IMR-90 (cell line): ENCODE measurements around the gene PCBD1. TPM values are rescaled to one million over a fixed set of nuclear protein-coding genes. Genes with fewer than 3 reads are reported as not detected.

Source experiments
- ATAC-seq: fragments of 200-7000 bp; cut with Tn5 transposase; 2 replicates; pipeline ENCODE4 v1.9.1; 2020; ENCODE audit warnings: low read depth, mild to moderate bottlenecking, moderate library complexity
- BruUV-seq: library from RNA; stranded (reverse); fragments of 400-500 nt; replicated peaks from 2 replicates; lab custom pipeline; 2021; lab: Mats Ljungman, UMichigan
- CTCF ChIA-PET: fragments of 300-600 bp; formaldehyde crosslinking; extraction: SDS; loops from one replicate; lab custom pipeline; 2021; ENCODE audit warnings: antibody characterized with exemption; lab: Yijun Ruan, JAX
- POLR2A ChIA-PET: fragments of 300-600 bp; sonication (Branson Sonifier 250); formaldehyde crosslinking; loops from one replicate; lab custom pipeline; 2022; ENCODE audit warnings: antibody characterized with exemption; ENCODE audit not compliant: unreplicated experiment; lab: Charles Lee
- DNase-seq: peaks from one replicate; pipeline ENCODE4 v3.0.0; 2013
- H2AFZ ChIP-seq: replicated peaks from 2 replicates; pipeline ENCODE3; 2013; ENCODE audit warnings: low read length, mild to moderate bottlenecking; ENCODE audit not compliant: poor library complexity
- H2AK5ac ChIP-seq: 2 replicates; pipeline ENCODE4 v1.6.1; 2013; ENCODE audit warnings: low read depth, low read length, inconsistent platforms
- H2AK9ac ChIP-seq: replicated peaks from 2 replicates; pipeline ENCODE3; 2013; ENCODE audit warnings: mild to moderate bottlenecking, low read depth, low read length, moderate library complexity; ENCODE audit not compliant: poor library complexity
- H2BK120ac ChIP-seq: 2 replicates; pipeline ENCODE4 v1.6.1; 2013; ENCODE audit warnings: low read depth, low read length, inconsistent platforms
- H2BK15ac ChIP-seq: 3 replicates; pipeline ENCODE4 v1.6.1; 2013; ENCODE audit warnings: low read depth, low read length, inconsistent platforms
- H2BK20ac ChIP-seq: 2 replicates; pipeline ENCODE4 v1.6.1; 2013; ENCODE audit warnings: low read depth, mild to moderate bottlenecking, inconsistent platforms, low read length, moderate library complexity
- H2BK5ac ChIP-seq: 2 replicates; pipeline ENCODE4 v1.6.1; 2013; ENCODE audit warnings: mild to moderate bottlenecking, low read depth, low read length, inconsistent platforms; ENCODE audit not compliant: poor library complexity, severe bottlenecking
- H3K14ac ChIP-seq: replicated peaks from 2 replicates; pipeline ENCODE4 v1.6.1; 2013; ENCODE audit warnings: low read depth, low read length, inconsistent platforms
- H3K18ac ChIP-seq: 2 replicates; pipeline ENCODE4 v1.6.1; 2013; ENCODE audit warnings: low read depth, low read length, control low read depth
- H3K23ac ChIP-seq: 2 replicates; pipeline ENCODE4 v1.6.1; 2013; ENCODE audit warnings: low read depth, low read length, inconsistent platforms
- H3K27ac ChIP-seq: 2 replicates; pipeline ENCODE4 v1.5.1; 2013; ENCODE audit warnings: mild to moderate bottlenecking, control low read depth, low read length; ENCODE audit not compliant: insufficient read depth
- H3K27me3 ChIP-seq: 2 replicates; pipeline ENCODE4 v1.6.1; 2013; ENCODE audit warnings: low read length; ENCODE audit not compliant: control insufficient read depth, insufficient read depth
- H3K36me3 ChIP-seq: 2 replicates; pipeline ENCODE4 v1.6.1; 2013; ENCODE audit warnings: low read length, mixed read lengths; ENCODE audit not compliant: control insufficient read depth, insufficient read depth
- H3K4ac ChIP-seq: 2 replicates; pipeline ENCODE4 v1.6.1; 2013; ENCODE audit warnings: low read depth, low read length, inconsistent platforms
- H3K4me1 ChIP-seq: 2 replicates; pipeline ENCODE4 v1.6.1; 2013; ENCODE audit warnings: low read length, mixed read lengths; ENCODE audit not compliant: control insufficient read depth, insufficient read depth
- H3K4me2 ChIP-seq: 2 replicates; pipeline ENCODE4 v1.6.1; 2013; ENCODE audit warnings: low read depth, mild to moderate bottlenecking, control low read depth, low read length, moderate library complexity
- H3K4me3 ChIP-seq: 2 replicates; pipeline ENCODE4 v1.5.1; 2013; ENCODE audit warnings: low read depth, mild to moderate bottlenecking, control low read depth, low read length, moderate library complexity; ENCODE audit not compliant: insufficient read depth
- H3K56ac ChIP-seq: 2 replicates; pipeline ENCODE4 v1.6.1; 2013; ENCODE audit warnings: low read length, inconsistent platforms; ENCODE audit not compliant: insufficient read depth; ENCODE audit errors: extremely low read depth
- H3K79me1 ChIP-seq, 2 experiments: 2 replicates each; pipeline ENCODE4 v1.6.1; 2013; ENCODE audit warnings: low read length in 2 of 2, inconsistent platforms in 1 of 2, low read depth in 1 of 2
- H3K9ac ChIP-seq: 2 replicates; pipeline ENCODE4 v1.6.1; 2013; ENCODE audit warnings: low read depth, low read length, control low read depth
- H3K9me1 ChIP-seq: 2 replicates; pipeline ENCODE4 v1.6.1; 2013; ENCODE audit warnings: low read length, inconsistent platforms; ENCODE audit not compliant: insufficient read depth
- H3K9me3 ChIP-seq: 2 replicates; pipeline ENCODE4 v1.6.1; 2013; ENCODE audit warnings: low read length; ENCODE audit not compliant: control insufficient read depth, insufficient read depth
- H4K20me1 ChIP-seq: 2 replicates; pipeline ENCODE4 v1.6.1; 2013; ENCODE audit warnings: low read length, inconsistent platforms; ENCODE audit not compliant: insufficient read depth
- H4K5ac ChIP-seq: 2 replicates; pipeline ENCODE4 v1.6.1; 2013; ENCODE audit warnings: mild to moderate bottlenecking, low read depth, low read length, control low read depth
- H4K8ac ChIP-seq, 2 experiments: 2 replicates each; pipeline ENCODE4 v1.6.1; 2013; ENCODE audit warnings: low read depth in 2 of 2, low read length in 2 of 2, control low read depth in 1 of 2, inconsistent platforms in 1 of 2
- H4K91ac ChIP-seq: 2 replicates; pipeline ENCODE4 v1.6.1; 2013; ENCODE audit warnings: low read depth, low read length, inconsistent platforms; ENCODE audit not compliant: insufficient read depth
- BHLHE40 ChIP-seq: fragments of 150-350 bp; IDR thresholded peaks from 2 replicates; pipeline ENCODE4 v1.6.1; 2016; ENCODE audit warnings: mild to moderate bottlenecking, low read depth, low read length
- CHD1 ChIP-seq: IDR thresholded peaks from 2 replicates; pipeline ENCODE4 v1.6.1; 2012; ENCODE audit warnings: low read depth, low read length, improper control_type of control experiment
- FOS ChIP-seq: fragments of 150-350 bp; IDR thresholded peaks from 2 replicates; pipeline ENCODE4 v1.6.1; 2016; ENCODE audit warnings: low read depth, low read length
- MAFK ChIP-seq: IDR thresholded peaks from 2 replicates; pipeline ENCODE4 v1.6.1; 2012; ENCODE audit warnings: low read depth, low read length, improper control_type of control experiment
- MAZ ChIP-seq: IDR thresholded peaks from 2 replicates; pipeline ENCODE4 v1.6.1; 2012; ENCODE audit warnings: low read depth, mild to moderate bottlenecking, low read length, improper control_type of control experiment, moderate library complexity, borderline replicate concordance
- MXI1 ChIP-seq: IDR thresholded peaks from 2 replicates; pipeline ENCODE4 v1.6.1; 2012; ENCODE audit warnings: low read depth, mild to moderate bottlenecking, low read length, moderate library complexity, borderline replicate concordance
- NFE2L2 ChIP-seq: fragments of 150-350 bp; IDR thresholded peaks from 2 replicates; pipeline ENCODE4 v1.6.1; 2016; ENCODE audit warnings: low read depth, mild to moderate bottlenecking, low read length
- POLR2A ChIP-seq: IDR thresholded peaks from 2 replicates; pipeline ENCODE4 v1.6.1; 2012; ENCODE audit warnings: mild to moderate bottlenecking, low read depth, low read length
- RAD21 ChIP-seq: IDR thresholded peaks from 2 replicates; pipeline ENCODE4 v1.6.1; 2012; ENCODE audit warnings: low read length, improper control_type of control experiment
- RCOR1 ChIP-seq: IDR thresholded peaks from 2 replicates; pipeline ENCODE4 v1.6.1; 2012; ENCODE audit warnings: mild to moderate bottlenecking, low read length, improper control_type of control experiment; ENCODE audit not compliant: insufficient replicate concordance
- RFX5 ChIP-seq: IDR thresholded peaks from 2 replicates; pipeline ENCODE4 v1.8.0; 2012; ENCODE audit warnings: low read depth, mild to moderate bottlenecking, low read length, moderate library complexity
- WGBS, 2 experiments: methylation state at CpG; one replicate each; pipeline versions ENCODE4 v1.1.5 to v1.1.7; 2013; ENCODE audit warnings: missing lambda C conversion rate in 2 of 2; ENCODE audit not compliant: insufficient read length in 1 of 2; ENCODE audit errors: extremely low coverage in 2 of 2; 5-methylcytosine and 5-hydroxymethylcytosine counted together
- dilution Hi-C: fragments of 300-500 bp; cut with HindIII; formaldehyde crosslinking; loops from one replicate; pipeline ENCODE4 v1.14.3; 2018; ENCODE audit warnings: low sequenced_read_pairs; ENCODE audit not compliant: unreplicated experiment
- in situ Hi-C: fragments of 300-500 bp; cut with MboI; formaldehyde crosslinking; loops from 3 replicates; pipeline ENCODE4 v1.14.3; 2019; ENCODE audit warnings: low sequenced_read_pairs, inconsistent platforms, mixed read lengths
- intact Hi-C: fragments of 100-400 bp; cut with micrococcal nuclease; formaldehyde crosslinking; loops from 2 replicates; pipeline ENCODE4 v1.10.0; 2022
- polyA plus RNA-seq, 3 experiments: library from polyadenylated mRNA; depleted of rRNA; stranded (reverse); fragments of >200 nt; gene quantifications; 2 replicates each; pipeline ENCODE4 v1.2.3, GENCODE V29; 2012; ENCODE audit warnings: low replicate concordance in 1 of 3
- total RNA-seq: library from RNA; depleted of rRNA; stranded (reverse); fragments of >200 nt; gene quantifications from 2 replicates; pipeline ENCODE4 v1.2.3, GENCODE V29; 2012
- TF ChIP-seq, protein P1 (sequence below): fragments of 150-350 bp; IDR thresholded peaks from 2 replicates; pipeline ENCODE4 v1.6.1; 2017; ENCODE audit warnings: mild to moderate bottlenecking, antibody characterized with exemption, low read length, low read depth
- TF ChIP-seq, protein P2 (sequence below): conservative IDR thresholded peaks from 2 replicates; pipeline ENCODE4 v1.5.1; 2012; ENCODE audit warnings: mild to moderate bottlenecking, low read depth, low read length, improper control_type of control experiment
- TF ChIP-seq, protein P3 (sequence below): fragments of 150-350 bp; IDR thresholded peaks from 2 replicates; pipeline ENCODE4 v1.6.1; 2016; ENCODE audit warnings: low read depth, mild to moderate bottlenecking, low read length, moderate library complexity, borderline replicate concordance

Gene PCBD1
- total and polyA plus RNA-seq, 2 of the 4 experiments (the other 2 are of a cell fraction), result 15.8 to 31.6 TPM

DNA sequence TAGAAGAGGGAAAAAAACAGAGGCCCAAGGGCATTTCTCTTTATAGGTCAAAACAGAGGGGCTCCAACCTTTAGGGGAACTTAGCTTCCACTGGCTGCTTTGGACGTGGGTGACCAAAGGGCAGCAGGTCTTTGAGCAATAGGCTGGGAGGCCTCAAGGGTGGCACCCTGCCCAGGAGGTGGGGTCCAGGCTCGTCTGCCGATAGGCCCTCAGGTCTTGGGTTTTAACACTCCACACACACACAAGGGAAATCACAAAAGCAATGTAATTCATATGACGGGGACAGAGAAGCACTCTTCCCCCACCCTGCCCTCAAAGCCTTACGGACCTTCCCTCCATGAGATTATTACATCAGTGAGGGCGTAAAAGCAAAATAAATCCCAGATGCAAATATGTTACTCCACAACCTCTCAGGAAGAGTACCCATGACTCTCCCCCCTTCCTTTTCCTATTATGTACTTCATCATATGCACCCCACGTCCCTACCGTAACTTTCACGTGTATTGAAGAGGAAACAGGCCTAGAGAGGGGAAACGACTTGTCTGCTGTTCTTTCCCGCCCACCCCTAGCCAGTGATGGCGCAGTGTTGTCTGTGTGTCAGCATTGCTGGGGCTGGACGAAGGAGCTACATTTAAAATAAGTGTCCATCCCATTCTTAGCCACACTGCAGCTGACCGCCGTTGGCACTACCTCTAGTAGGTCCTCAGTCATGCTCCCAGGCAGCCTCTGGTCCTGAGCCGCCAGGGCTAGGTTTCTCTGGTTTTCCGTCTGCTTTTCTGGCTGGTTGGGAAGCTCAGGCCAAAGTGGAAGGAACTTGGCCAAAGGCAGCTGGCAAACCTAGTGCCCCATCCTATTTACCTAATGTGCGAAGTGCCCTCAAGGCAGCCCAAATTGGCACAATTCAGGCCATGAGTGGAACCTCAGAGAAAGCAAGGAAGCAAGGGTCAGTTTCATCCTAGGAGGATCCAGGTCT, 2.1 kb downstream of the PCBD1 start:
- no TSS peak for BruUV-seq
- Histone ChIP-seq H3K4me2 (no peak overlapping the region), H2AK5ac (no peak overlapping the region), H2BK20ac (no peak overlapping the region), H3K9me3 (no peaks in the 10 kb centered on the region), H4K8ac (no peak overlapping the region), H3K27ac (no peak overlapping the region), H2AFZ (no peak overlapping the region), H3K14ac (no peak overlapping the region), H3K36me3 (peaks cover 7% of the 10 kb centered on the region), H3K23ac (no peak overlapping the region), H3K18ac (no peak overlapping the region), H4K20me1 (no peaks in the 10 kb centered on the region), H2AK9ac (no peak overlapping the region), H3K4me3 (no peak overlapping the region), H3K4me1 (peaks cover 2% of the 10 kb centered on the region; the same call in 1 of the 2 replicates), H2BK120ac (no peak overlapping the region), H2BK5ac (no peak overlapping the region), H3K9ac (no peak overlapping the region), H2BK15ac (no peak overlapping the region), H3K27me3 (no peaks in the 10 kb centered on the region), H4K5ac (no peak overlapping the region), H3K4ac (no peak overlapping the region), H3K9me1 (no peaks in the 10 kb centered on the region; the same call in 1 of the 2 replicates), H3K56ac (no peak overlapping the region), H3K79me1 (no peaks in the 10 kb centered on the region), H4K91ac (no peak overlapping the region)
- ChIA-PET POLR2A (no interaction called here), CTCF (interaction anchor here (0.5 to 0.8 kb wide), 2 partner anchors 14 to 76 kb away, joined by 4 to 6 read pairs; no protein-coding TSS in a partner anchor)
- intact Hi-C loops, result no loop called here
- DNase-seq, result no peak
- ATAC-seq, result no peak
- in situ Hi-C loops, result no loop called here
- 96% methylated on average over 5 of the region's 18 CpGs; no CpG with 5 or more reads in 1 of the 2 experiments for WGBS, 2 experiments
- dilution Hi-C loops, result no loop called here
- TF ChIP-seq CHD1 (no peak), MAFK (no peak), POLR2A (no peak), RAD21 (no peak), RFX5 (no peak), RCOR1 (no peak), NFE2L2 (no peak), MXI1 (no peak), FOS (no peak), MAZ (no peak), BHLHE40 (no peak)
- TF ChIP-seq, protein P1, sequence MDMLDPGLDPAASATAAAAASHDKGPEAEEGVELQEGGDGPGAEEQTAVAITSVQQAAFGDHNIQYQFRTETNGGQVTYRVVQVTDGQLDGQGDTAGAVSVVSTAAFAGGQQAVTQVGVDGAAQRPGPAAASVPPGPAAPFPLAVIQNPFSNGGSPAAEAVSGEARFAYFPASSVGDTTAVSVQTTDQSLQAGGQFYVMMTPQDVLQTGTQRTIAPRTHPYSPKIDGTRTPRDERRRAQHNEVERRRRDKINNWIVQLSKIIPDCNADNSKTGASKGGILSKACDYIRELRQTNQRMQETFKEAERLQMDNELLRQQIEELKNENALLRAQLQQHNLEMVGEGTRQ, result no peak
- TF ChIP-seq, protein P2, sequence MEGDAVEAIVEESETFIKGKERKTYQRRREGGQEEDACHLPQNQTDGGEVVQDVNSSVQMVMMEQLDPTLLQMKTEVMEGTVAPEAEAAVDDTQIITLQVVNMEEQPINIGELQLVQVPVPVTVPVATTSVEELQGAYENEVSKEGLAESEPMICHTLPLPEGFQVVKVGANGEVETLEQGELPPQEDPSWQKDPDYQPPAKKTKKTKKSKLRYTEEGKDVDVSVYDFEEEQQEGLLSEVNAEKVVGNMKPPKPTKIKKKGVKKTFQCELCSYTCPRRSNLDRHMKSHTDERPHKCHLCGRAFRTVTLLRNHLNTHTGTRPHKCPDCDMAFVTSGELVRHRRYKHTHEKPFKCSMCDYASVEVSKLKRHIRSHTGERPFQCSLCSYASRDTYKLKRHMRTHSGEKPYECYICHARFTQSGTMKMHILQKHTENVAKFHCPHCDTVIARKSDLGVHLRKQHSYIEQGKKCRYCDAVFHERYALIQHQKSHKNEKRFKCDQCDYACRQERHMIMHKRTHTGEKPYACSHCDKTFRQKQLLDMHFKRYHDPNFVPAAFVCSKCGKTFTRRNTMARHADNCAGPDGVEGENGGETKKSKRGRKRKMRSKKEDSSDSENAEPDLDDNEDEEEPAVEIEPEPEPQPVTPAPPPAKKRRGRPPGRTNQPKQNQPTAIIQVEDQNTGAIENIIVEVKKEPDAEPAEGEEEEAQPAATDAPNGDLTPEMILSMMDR, result no peak
- TF ChIP-seq, protein P3, sequence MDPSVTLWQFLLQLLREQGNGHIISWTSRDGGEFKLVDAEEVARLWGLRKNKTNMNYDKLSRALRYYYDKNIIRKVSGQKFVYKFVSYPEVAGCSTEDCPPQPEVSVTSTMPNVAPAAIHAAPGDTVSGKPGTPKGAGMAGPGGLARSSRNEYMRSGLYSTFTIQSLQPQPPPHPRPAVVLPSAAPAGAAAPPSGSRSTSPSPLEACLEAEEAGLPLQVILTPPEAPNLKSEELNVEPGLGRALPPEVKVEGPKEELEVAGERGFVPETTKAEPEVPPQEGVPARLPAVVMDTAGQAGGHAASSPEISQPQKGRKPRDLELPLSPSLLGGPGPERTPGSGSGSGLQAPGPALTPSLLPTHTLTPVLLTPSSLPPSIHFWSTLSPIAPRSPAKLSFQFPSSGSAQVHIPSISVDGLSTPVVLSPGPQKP, result no peak
